ENCODE data around the gene GJB4.

The GJB4 gene

GRCh38 chr1:34755961-34756360, 3.6 kb upstream of the GJB4 start:
- TF ChIP-seq SPI1 (IDR thresholded peaks at IDR 0.05; ENCODE audit: borderline replicate concordance, low read depth) (no peak), REST (IDR thresholded peaks at IDR 0.05; ENCODE audit: insufficient replicate concordance, low read depth) (no peak), POLR2AphosphoS5 (IDR thresholded peaks at IDR 0.05; ENCODE audit: low read depth) (no peak), GABPA (IDR thresholded peaks at IDR 0.05; ENCODE audit: low read depth) (no peak), CTCF (IDR thresholded peaks at IDR 0.05; ENCODE audit: insufficient read depth, low read length) (no peak)
- Histone ChIP-seq H3K4me3 (replicated peaks; ENCODE audit: insufficient read depth, low read length) (no peak overlapping the region), H3K27ac (replicated peaks) (no peak overlapping the region), H3K27me3 (ENCODE audit: insufficient read depth, poor library complexity, severe bottlenecking) (no peaks in the 10 kb centered on the region)
- no peak for DNase-seq (ENCODE audit: low read depth in 1 of 2, low spot score in 1 of 2)

- no peaks in the 10 kb centered on the region for H3K27me3 ChIP-seq (ENCODE audit: insufficient read depth, poor library complexity, severe bottlenecking)
- no peak for DNase-seq (ENCODE audit: low read depth in 1 of 2, low spot score in 1 of 2)
- H3K27ac ChIP-seq (replicated peaks), result no peak overlapping the region
- TF ChIP-seq GABPA (IDR thresholded peaks at IDR 0.05; ENCODE audit: low read depth) (no peak), REST (IDR thresholded peaks at IDR 0.05; ENCODE audit: insufficient replicate concordance, low read depth) (no peak), POLR2AphosphoS5 (IDR thresholded peaks at IDR 0.05; ENCODE audit: low read depth) (no peak), CTCF (IDR thresholded peaks at IDR 0.05; ENCODE audit: insufficient read depth, low read length) (no peak), SPI1 (IDR thresholded peaks at IDR 0.05; ENCODE audit: borderline replicate concordance, low read depth) (no peak)
- H3K4me3 ChIP-seq (replicated peaks; ENCODE audit: insufficient read depth, low read length), result no peak overlapping the region
Measured at GRCh38 chr1:34757386-34757785, 2.2 kb upstream of the GJB4 start.

GRCh38 chr1:34758751-34759150, 789 bp upstream of the GJB4 start:
- no peak for DNase-seq (ENCODE audit: low read depth in 1 of 2, low spot score in 1 of 2)
- Histone ChIP-seq H3K27ac (replicated peaks) (no peak overlapping the region), H3K27me3 (ENCODE audit: insufficient read depth, poor library complexity, severe bottlenecking) (no peaks in the 10 kb centered on the region), H3K4me3 (replicated peaks; ENCODE audit: insufficient read depth, low read length) (no peak overlapping the region)
- no peak for TF ChIP-seq GABPA (IDR thresholded peaks at IDR 0.05; ENCODE audit: low read depth)
- no peak for TF ChIP-seq REST (IDR thresholded peaks at IDR 0.05; ENCODE audit: insufficient replicate concordance, low read depth)
- TF ChIP-seq SPI1 (IDR thresholded peaks at IDR 0.05; ENCODE audit: borderline replicate concordance, low read depth), result no peak
